ENCODE data around the gene MFGE8. TPM values are rescaled to one million over a fixed set of nuclear protein-coding genes. Genes with fewer than 3 reads are reported as not detected.

MFGE8 gene
- total and polyA plus RNA-seq, 2 experiments from 2014 or later: 334 to 411 TPM

DNA sequence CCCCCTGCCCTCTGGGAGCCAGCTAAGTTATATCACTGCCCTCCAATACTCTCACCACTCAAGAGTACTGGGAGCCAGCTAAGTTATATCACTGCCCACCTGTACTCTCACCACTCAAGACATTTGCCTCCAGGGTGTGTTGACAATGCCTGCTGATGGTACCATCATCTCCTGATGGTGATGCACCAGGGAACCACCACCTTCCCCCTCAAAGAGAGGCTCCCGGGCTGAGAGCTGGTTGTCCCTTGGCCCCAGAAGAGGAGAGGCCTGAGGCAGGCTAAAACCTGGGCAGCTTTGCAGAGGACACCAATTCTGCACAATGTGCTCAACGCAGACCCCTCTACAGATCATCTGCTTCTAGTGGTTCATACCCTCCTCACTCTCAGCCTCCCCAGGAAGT, 10.3 kb downstream of the MFGE8 start:
- no peak overlapping the region for H3K9ac ChIP-seq
- H3K27me3 ChIP-seq (replicated peaks; ENCODE audit: insufficient read depth): no peaks in the 10 kb centered on the region
- H3F3A ChIP-seq (ENCODE audit: insufficient read depth): no peaks in the 10 kb centered on the region
- H3K9me3 ChIP-seq (ENCODE audit: low read depth): no peaks in the 10 kb centered on the region
- no peaks in the 10 kb centered on the region for H4K20me1 ChIP-seq (ENCODE audit: insufficient read depth)
- no peak overlapping the region for H2AFZ ChIP-seq
- no peak overlapping the region for H3K27ac ChIP-seq
- TF ChIP-seq EZH2phosphoT487 (IDR thresholded peaks at IDR 0.05; ENCODE audit: insufficient read depth, low read depth) (no peak), EZH2 (IDR thresholded peaks at IDR 0.05; ENCODE audit: insufficient read depth, poor library complexity, severe bottlenecking) (no peak)
- no peaks in the 10 kb centered on the region for H3K36me3 ChIP-seq (ENCODE audit: low read depth)
- no peaks in the 10 kb centered on the region for H3K79me2 ChIP-seq (ENCODE audit: insufficient read depth)
- no peak overlapping the region for H3K4me3 ChIP-seq
- H3K9me2 ChIP-seq (ENCODE audit: insufficient read depth): no peaks in the 10 kb centered on the region
- no peak overlapping the region for H3K4me2 ChIP-seq (ENCODE audit: unreplicated experiment)
- peaks cover 7% of the 10 kb centered on the region; the same call in 1 of the 2 replicates for H3K4me1 ChIP-seq (ENCODE audit: insufficient read depth)
- in situ Hi-C loops (cut with MboI): loop anchor here (10.0 kb wide), 2 partner anchors 112 to 272 kb away; no protein-coding TSS in a partner anchor
- DNase-seq: no peak
- 53% methylated on average over 2 of the region's 2 CpGs for WGBS, 2 experiments (ENCODE audit: low coverage in 1 of 2, low lambda C conversion rate in 2 of 2, missing lambda C conversion rate in 2 of 2)

DNA sequence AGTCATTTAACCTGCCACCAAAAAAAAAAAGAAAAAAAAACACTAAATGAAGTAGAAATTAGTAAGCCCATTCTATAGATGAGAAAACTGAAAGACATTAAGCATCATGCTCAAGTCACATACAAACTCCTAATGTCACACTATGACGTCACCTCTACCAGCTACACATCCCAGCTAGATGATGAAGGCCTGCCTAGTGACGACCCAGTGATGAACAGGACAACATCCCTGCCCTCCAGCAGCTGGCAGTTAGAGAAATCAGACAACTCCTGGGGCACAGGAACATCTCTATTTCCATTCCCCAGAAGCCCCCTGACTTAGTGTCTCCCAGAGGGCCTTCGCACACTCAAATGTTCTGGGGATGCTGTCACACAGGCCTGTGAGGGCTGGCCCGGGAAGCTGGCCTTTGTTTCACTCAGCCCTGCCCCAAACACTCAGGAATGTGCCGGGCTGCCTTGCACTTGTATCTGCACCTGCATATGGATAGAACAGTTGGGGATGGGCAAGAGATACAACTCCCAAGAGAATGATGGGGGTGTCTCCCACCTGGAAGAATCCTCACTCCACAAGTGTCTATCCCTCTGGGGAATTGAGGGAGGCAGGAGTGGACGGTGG, 10.9 kb downstream of the MFGE8 start:
- DNase-seq: no peak
- in situ Hi-C loops (cut with MboI): loop anchor here (10.0 kb wide), 2 partner anchors 112 to 272 kb away; no protein-coding TSS in a partner anchor
- Histone ChIP-seq H3K9me3 (ENCODE audit: low read depth) (no peaks in the 10 kb centered on the region), H3K27me3 (replicated peaks; ENCODE audit: insufficient read depth) (no peaks in the 10 kb centered on the region), H3K9ac (no peak overlapping the region), H3K36me3 (ENCODE audit: low read depth) (no peaks in the 10 kb centered on the region), H3K4me2 (ENCODE audit: unreplicated experiment) (no peak overlapping the region), H3F3A (ENCODE audit: insufficient read depth) (no peaks in the 10 kb centered on the region), H3K79me2 (ENCODE audit: insufficient read depth) (no peaks in the 10 kb centered on the region), H2AFZ (no peak overlapping the region), H3K4me1 (ENCODE audit: insufficient read depth) (peaks cover 7% of the 10 kb centered on the region; the same call in 1 of the 2 replicates), H3K9me2 (ENCODE audit: insufficient read depth) (no peaks in the 10 kb centered on the region), H4K20me1 (ENCODE audit: insufficient read depth) (no peaks in the 10 kb centered on the region), H3K4me3 (no peak overlapping the region), H3K27ac (no peak overlapping the region)
- TF ChIP-seq EZH2phosphoT487 (IDR thresholded peaks at IDR 0.05; ENCODE audit: insufficient read depth, low read depth): no peak
- no peak for TF ChIP-seq EZH2 (IDR thresholded peaks at IDR 0.05; ENCODE audit: insufficient read depth, poor library complexity, severe bottlenecking)
- WGBS, 2 experiments (ENCODE audit: low coverage in 1 of 2, low lambda C conversion rate in 2 of 2, missing lambda C conversion rate in 2 of 2): 85 to 86% methylated on average over 6 of the region's 6 CpGs

DNA sequence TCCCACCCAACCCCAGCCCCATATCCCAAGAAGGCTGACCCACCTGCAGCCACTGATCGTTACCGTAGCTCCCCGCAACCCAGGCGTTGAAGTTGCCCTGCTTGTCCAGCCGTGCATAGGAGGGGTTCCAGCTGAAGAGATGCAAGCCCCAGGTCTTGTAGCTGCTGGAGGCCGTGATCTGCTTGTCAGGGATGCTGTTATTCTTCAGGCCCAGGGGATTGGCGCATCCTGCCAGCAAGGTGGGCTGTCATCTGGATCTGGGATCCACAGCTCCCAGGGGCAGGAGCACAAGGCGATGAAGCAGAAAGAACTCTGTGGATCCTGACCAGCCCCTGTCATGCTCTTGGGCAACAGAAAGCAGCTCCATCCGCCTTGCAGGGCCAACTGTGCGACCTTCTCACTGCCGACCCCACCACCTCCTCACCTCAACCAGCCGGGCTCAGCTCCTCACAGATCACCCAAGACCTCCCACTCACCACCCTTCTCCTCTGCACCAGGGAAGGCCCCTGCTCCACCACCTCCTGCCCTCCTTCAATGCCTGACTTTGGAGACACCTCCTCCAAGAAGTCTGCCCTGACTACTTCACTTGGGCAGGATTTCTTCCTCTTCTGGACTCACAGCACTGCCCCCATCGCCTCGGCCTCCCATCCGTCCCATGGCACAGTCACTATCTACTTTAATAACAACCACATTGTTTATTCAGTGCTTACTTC, 11.5 kb downstream of the MFGE8 start:
- Histone ChIP-seq H3K79me2 (ENCODE audit: insufficient read depth) (no peaks in the 10 kb centered on the region), H3K9ac (no peak overlapping the region), H3F3A (ENCODE audit: insufficient read depth) (no peaks in the 10 kb centered on the region), H3K27ac (no peak overlapping the region), H3K4me2 (ENCODE audit: unreplicated experiment) (no peak overlapping the region), H3K9me2 (ENCODE audit: insufficient read depth) (no peaks in the 10 kb centered on the region), H2AFZ (no peak overlapping the region), H3K4me1 (ENCODE audit: insufficient read depth) (peaks cover 7% of the 10 kb centered on the region; the same call in 1 of the 2 replicates), H3K36me3 (ENCODE audit: low read depth) (no peaks in the 10 kb centered on the region), H3K4me3 (no peak overlapping the region), H4K20me1 (ENCODE audit: insufficient read depth) (no peaks in the 10 kb centered on the region), H3K9me3 (ENCODE audit: low read depth) (no peaks in the 10 kb centered on the region), H3K27me3 (replicated peaks; ENCODE audit: insufficient read depth) (no peaks in the 10 kb centered on the region)
- no peak for DNase-seq
- TF ChIP-seq EZH2 (IDR thresholded peaks at IDR 0.05; ENCODE audit: insufficient read depth, poor library complexity, severe bottlenecking) (no peak), EZH2phosphoT487 (IDR thresholded peaks at IDR 0.05; ENCODE audit: insufficient read depth, low read depth) (no peak)
- WGBS, 2 experiments (ENCODE audit: low coverage in 1 of 2, low lambda C conversion rate in 2 of 2, missing lambda C conversion rate in 2 of 2): 91 to 95% methylated on average over 12 to 15 of the region's 15 CpGs
- in situ Hi-C loops (cut with MboI): loop anchor here (10.0 kb wide), 2 partner anchors 113 to 273 kb away; no protein-coding TSS in a partner anchor

DNA sequence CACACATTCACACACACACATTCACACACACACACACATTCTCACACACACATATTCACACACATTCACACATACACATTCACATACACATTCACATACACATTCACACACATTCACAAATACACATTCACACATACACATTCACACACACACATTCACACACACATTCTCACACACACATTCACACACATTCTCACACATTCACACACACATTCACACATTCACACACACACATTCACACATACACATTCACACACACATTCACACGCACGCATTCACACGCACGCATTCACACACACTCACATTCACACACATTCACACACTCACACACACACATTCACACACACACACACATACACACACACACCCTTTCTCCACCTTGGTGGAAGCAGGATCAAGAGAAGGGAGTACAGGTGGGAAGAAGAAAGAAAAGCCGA, 12.2 kb downstream of the MFGE8 start:
- Histone ChIP-seq H3K27me3 (replicated peaks; ENCODE audit: insufficient read depth) (no peaks in the 10 kb centered on the region), H3K9me3 (ENCODE audit: low read depth) (no peaks in the 10 kb centered on the region), H3F3A (ENCODE audit: insufficient read depth) (no peaks in the 10 kb centered on the region), H3K36me3 (ENCODE audit: low read depth) (no peaks in the 10 kb centered on the region), H3K4me1 (ENCODE audit: insufficient read depth) (peaks cover 7% of the 10 kb centered on the region; the same call in 1 of the 2 replicates), H3K9ac (no peak overlapping the region), H3K27ac (no peak overlapping the region), H4K20me1 (ENCODE audit: insufficient read depth) (no peaks in the 10 kb centered on the region), H3K4me2 (ENCODE audit: unreplicated experiment) (no peak overlapping the region), H3K9me2 (ENCODE audit: insufficient read depth) (no peaks in the 10 kb centered on the region), H2AFZ (no peak overlapping the region), H3K79me2 (ENCODE audit: insufficient read depth) (no peaks in the 10 kb centered on the region), H3K4me3 (no peak overlapping the region)
- no peak for DNase-seq
- 58 to 60% methylated on average over 2 to 5 of the region's 5 CpGs for WGBS, 2 experiments (ENCODE audit: low coverage in 1 of 2, low lambda C conversion rate in 2 of 2, missing lambda C conversion rate in 2 of 2)
- TF ChIP-seq EZH2 (IDR thresholded peaks at IDR 0.05; ENCODE audit: insufficient read depth, poor library complexity, severe bottlenecking) (no peak), EZH2phosphoT487 (IDR thresholded peaks at IDR 0.05; ENCODE audit: insufficient read depth, low read depth) (no peak)
- in situ Hi-C loops (cut with MboI): loop anchor here (10.0 kb wide), 2 partner anchors 114 to 274 kb away; no protein-coding TSS in a partner anchor

Measured in GM23248 (cell line).